GM12873 (cell line): Measurements from ENCODE around the gene CLNK.

Experiments
- TF ChIP-seq, protein P1 (sequence below): IDR thresholded peaks from 2 replicates; pipeline ENCODE4 v1.5.1; 2012; ENCODE audit warnings: low read depth, mild to moderate bottlenecking, moderate library complexity, low read length, control low read depth; ENCODE audit not compliant: insufficient read depth; ENCODE audit errors: missing control alignments

CLNK gene

DNA sequence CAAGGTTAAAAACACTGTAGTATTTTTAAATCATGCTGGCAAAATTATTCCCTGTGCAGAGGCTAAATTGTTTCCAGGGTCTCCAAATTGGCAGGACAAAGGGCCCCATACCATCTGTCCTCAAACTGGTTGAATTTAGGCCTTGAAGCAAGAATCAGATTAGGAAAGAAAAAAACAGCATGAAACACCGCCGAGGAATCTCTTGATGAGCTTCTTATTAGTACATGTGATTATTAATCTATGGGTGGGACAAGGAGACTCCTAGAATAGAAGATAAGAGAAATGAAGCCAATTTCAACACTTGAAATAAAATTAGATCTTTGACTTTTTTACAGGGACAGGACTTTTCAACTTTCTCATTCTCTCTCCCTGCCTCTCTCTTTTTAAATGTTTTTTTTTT, 7.1 kb upstream of the CLNK start:
- TF ChIP-seq, protein P1, sequence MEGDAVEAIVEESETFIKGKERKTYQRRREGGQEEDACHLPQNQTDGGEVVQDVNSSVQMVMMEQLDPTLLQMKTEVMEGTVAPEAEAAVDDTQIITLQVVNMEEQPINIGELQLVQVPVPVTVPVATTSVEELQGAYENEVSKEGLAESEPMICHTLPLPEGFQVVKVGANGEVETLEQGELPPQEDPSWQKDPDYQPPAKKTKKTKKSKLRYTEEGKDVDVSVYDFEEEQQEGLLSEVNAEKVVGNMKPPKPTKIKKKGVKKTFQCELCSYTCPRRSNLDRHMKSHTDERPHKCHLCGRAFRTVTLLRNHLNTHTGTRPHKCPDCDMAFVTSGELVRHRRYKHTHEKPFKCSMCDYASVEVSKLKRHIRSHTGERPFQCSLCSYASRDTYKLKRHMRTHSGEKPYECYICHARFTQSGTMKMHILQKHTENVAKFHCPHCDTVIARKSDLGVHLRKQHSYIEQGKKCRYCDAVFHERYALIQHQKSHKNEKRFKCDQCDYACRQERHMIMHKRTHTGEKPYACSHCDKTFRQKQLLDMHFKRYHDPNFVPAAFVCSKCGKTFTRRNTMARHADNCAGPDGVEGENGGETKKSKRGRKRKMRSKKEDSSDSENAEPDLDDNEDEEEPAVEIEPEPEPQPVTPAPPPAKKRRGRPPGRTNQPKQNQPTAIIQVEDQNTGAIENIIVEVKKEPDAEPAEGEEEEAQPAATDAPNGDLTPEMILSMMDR, result no peak

DNA sequence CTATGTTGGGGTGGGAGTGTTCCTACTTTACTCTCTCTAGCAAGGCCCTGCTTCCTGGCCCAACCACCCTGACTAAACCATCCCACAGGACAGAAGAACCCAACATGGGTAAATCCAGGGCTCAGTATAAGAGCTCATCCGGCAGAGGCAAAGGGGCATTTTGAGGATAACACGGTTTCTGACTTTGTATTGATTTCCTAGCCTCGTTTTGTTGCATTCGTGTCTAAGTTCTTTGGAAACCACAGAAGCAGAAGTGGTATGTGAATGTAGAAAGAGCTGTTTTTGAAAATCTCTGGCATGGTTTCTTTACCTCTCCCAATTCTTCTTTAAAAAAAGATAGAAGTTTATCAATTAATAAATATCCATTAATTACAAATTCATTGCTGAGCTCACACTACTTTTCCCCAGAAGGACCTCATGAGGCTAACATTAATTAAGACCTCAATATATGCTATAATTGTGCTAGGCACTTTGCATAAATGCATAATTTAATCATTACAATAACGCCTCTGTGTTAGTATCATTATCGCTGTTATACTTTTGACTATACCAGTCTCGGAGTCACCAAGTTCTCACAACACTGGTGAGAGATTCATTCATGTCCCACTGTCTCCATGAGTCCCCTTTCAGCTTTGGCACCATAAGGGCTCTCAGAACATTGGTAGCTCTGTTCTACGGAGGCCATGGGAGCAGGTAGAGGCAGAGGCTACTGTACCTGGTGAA, 5.8 kb upstream of the CLNK start:
- TF ChIP-seq, protein P1, result no peak

DNA sequence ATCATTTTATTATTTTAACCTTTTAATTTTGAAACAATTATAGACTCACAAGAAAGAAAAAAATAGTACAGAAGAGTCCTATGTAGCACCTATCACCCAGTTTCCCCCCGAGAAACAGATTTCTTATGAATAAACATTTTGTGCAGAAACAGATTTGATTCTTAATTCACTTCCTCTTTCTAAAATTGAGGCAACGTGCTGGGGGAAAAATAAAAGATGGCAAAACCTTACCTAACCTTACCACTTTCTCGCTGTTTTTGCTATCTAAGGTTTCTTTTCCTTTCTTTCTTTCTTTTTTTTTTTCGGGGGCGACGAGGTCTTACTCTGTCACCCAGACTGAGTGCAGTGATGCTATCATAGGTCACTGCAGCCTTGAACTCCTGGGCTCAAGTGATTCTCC, 4.3 kb upstream of the CLNK start:
- TF ChIP-seq, protein P1, result no peak

DNA sequence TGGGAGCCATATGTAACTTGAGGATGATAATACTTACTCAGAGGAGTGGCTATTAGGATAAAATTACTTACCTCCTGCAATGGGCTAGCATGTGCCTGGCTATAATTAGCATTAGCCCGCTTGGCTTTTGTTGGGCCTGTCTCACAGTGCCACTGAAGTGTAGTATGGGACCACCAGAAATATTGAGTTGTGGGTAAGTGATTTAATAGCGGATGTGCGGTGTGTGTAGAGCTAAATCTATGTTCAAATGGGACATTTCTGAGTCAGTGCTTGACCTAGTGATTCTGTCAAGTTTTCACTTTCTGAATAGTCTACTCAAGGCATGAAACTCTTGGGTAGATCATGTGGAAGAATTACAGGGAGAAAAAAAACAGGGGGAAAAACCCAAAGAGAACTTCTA, 3.5 kb upstream of the CLNK start:
- TF ChIP-seq, protein P1, result no peak

DNA sequence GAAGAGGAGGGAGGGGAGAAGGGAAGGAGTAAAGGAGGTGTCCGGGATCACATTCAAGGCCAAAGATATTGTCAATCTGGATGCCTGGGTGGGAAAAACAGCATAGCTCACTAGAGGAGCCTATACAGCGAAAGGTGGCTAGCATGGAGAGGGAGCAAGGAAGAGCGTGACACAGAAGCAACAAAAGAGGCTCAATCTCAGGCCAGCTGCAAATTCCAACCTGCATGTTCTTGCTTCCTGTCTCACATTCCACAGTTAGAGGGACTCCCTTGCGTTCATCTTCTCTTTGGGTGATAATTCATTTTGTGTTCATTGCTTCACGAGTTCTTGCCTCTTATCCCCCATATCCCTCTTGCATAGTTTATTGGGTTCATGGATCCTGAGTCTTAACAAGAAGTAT, 3.0 kb upstream of the CLNK start:
- TF ChIP-seq, protein P1, result no peak

DNA sequence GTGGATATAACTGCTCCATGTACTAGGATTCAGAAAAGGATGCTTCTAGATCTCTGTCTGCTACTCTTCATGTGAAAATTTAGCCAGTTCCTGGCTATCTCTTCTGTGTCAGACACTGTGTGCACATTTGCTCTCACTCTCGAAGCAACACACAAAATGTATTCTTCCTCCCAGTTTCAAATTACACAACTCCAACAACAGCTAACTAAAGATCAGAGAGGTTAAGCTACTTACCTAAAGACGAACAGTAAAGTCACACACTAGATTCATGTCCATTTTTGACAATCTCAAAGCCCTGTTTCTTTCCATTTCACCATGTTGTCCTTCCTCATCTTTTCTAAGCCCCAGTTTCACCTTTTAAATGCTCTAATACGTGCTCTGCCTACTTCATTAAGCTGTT, 2.2 kb downstream of the CLNK start:
- TF ChIP-seq, protein P1, result no peak

DNA sequence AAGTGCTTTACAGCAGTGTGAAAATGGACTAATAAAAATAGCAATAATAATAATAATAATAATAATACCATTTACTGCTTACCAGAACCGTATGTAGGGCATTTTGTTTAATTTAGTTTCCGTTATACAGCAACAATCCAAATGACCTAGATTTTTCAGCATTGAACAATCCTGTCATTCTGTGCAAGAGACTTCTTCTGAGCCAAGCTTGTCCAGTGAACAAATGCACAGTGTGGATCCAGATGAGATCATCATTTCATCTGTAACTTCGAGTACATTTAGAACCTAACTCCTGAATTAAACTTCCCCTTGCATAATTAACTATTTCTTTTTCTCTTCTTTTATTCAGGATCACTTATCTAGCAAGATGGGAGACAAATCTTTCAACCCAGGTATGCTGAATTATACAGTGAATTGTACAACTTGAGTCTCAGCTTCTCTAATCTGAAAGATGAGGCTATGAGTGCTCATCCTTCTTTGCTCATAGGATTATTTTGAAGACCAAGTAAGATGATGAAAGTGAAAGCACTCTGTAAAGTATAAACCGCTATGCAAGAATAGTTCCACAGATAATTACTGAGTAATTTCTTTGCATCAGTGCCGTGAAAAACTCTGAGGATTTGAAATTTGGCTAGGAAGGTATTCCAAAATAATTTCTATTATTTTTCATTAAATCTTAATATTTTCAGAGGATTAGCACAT, 6.6 kb downstream of the CLNK start:
- TF ChIP-seq, protein P1, result no peak
